ENCODE data around the gene ITGAX. TPM values are rescaled to one million over a fixed set of nuclear protein-coding genes. Genes with fewer than 3 reads are reported as not detected.
A peak's percentile ranks its signal among the peaks of the same experiment; 100 is the strongest.

ITGAX gene
- total and polyA plus RNA-seq, 4 experiments from 2014 or later = 0.09 to 6.3 (median 4.6) TPM; not detected in 1

DNA sequence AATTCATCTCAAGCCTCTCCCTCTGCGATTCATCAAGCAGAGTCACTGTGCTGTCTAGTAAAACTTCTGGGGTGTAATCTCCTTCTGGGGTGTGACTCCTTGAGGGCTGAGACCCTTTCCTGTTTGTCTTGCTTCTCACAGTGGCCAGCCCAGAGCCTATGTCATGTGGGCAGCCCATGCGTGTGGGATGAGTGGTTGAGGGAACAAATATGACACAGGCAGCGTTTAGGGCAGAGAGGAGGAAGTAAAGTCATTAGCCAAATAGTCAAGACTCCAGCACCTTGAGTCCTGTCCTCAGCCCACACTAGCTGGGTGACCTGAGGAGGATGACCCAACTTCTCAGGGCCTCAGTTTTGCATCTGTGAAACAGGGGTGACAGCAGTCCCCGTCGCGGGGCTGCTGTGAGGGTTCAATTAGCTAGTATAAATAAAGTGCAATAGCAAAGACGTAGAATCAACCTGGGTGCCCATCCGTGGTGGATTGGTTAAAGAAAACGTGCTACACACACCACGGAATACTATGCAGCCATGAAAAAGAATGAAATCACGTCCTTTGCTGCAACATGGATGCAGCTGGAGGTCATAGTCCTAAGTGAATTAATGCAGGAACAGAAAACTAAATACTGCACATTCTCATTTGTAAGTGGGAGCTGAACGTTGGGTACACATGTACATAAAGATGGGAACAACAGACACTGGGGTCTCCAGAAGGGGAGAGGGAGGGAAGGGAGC is 4.5 kb upstream of the ITGAX start:
- Histone ChIP-seq H3K9me3 (ENCODE audit: control insufficient read depth in 1 of 2, low read length in 2 of 2) (no peaks in the 10 kb centered on the region), H3K36me3 (ENCODE audit: insufficient read depth, low read length) (no peaks in the 10 kb centered on the region), H3K27ac (ENCODE audit: low read depth, low read length) (no peak overlapping the region), H3K4me1 (ENCODE audit: insufficient read depth, low read length) (peaks cover 14% of the 10 kb centered on the region), H3K27me3 (ENCODE audit: insufficient read depth, low read length) (no peaks in the 10 kb centered on the region), H3K4me3 (ENCODE audit: low read length in 2 of 2) (no peak overlapping the region)
- peaks cover 5 to 14% (median 10%) of the 10 kb centered on the region in 4 donors for H3K4me1 Mint-ChIP-seq
- intact Hi-C loops (cut with micrococcal nuclease) = no loop called here
- CTCF ChIA-PET (ENCODE audit: partially characterized antibody) = no interaction called here
- peaks cover 0 to 2% (median 0%) of the 10 kb centered on the region in 8 donors for H3K9me3 Mint-ChIP-seq
- H3K27ac Mint-ChIP-seq = peak overlapping the region in 1 of 7 donors; percentile 72
- H3K27me3 Mint-ChIP-seq = peaks cover 7 to 13% of the 10 kb centered on the region in 2 donors
- H3K36me3 Mint-ChIP-seq = no peaks in the 10 kb centered on the region
- no peak overlapping the region for H3K4me3 Mint-ChIP-seq
- POLR2A ChIA-PET (ENCODE audit: partially characterized antibody) = no interaction called here
- DNase-seq = no peak

DNA sequence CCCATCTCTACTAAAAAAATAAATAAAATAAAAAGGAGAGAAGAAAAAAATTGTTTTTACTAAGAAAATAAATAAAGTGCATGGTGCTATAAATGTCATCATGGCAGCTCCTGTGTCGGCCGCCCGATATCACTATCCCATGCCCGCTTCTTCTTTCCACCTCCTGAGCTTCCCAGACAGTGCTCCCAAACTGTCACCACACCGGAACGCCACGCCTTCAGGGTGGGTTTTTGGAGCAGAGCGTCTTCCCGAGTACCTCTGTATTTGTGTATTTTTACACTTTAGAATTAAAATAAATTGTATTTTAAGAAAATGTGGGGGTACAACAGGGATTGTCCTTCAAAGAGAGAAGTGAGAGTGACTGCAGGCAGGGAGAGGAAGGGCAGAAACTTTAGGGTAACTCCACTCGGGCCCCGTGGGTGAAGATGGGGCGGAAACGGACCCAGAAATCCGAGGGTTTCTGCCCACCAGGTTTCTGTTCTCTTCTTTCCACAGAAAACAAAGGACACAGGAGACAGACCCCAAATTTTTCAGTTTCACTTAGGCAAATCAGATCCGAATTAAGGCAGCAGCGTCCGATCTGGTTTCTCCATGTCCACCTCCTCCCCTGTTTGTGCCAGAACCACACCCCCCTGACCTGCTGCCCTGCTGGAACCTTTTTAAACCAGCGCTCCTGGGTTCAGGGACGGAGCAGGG is 3.6 kb upstream of the ITGAX start:
- H3K27ac ChIP-seq (ENCODE audit: low read depth, low read length) = no peak overlapping the region
- H3K9me3 ChIP-seq (ENCODE audit: control insufficient read depth in 1 of 2, low read length in 2 of 2) = no peaks in the 10 kb centered on the region
- no peaks in the 10 kb centered on the region for H3K36me3 ChIP-seq (ENCODE audit: insufficient read depth, low read length)
- intact Hi-C loops (cut with micrococcal nuclease) = no loop called here
- H3K27me3 Mint-ChIP-seq = peaks cover 7 to 9% of the 10 kb centered on the region in 2 donors
- H3K4me3 ChIP-seq (ENCODE audit: low read length in 2 of 2) = no peak overlapping the region
- ChIA-PET POLR2A (ENCODE audit: partially characterized antibody) (no interaction called here), CTCF (ENCODE audit: partially characterized antibody) (no interaction called here)
- peaks cover 0 to 2% (median 0%) of the 10 kb centered on the region in 8 donors for H3K9me3 Mint-ChIP-seq
- no peaks in the 10 kb centered on the region for H3K36me3 Mint-ChIP-seq
- peaks cover 16% of the 10 kb centered on the region for H3K4me1 ChIP-seq (ENCODE audit: insufficient read depth, low read length)
- no peak overlapping the region for H3K4me3 Mint-ChIP-seq
- no peak for DNase-seq
- H3K4me1 Mint-ChIP-seq = peaks cover 5 to 14% (median 10%) of the 10 kb centered on the region in 4 donors
- H3K27me3 ChIP-seq (ENCODE audit: insufficient read depth, low read length) = no peaks in the 10 kb centered on the region
- H3K27ac Mint-ChIP-seq = no peak overlapping the region

DNA sequence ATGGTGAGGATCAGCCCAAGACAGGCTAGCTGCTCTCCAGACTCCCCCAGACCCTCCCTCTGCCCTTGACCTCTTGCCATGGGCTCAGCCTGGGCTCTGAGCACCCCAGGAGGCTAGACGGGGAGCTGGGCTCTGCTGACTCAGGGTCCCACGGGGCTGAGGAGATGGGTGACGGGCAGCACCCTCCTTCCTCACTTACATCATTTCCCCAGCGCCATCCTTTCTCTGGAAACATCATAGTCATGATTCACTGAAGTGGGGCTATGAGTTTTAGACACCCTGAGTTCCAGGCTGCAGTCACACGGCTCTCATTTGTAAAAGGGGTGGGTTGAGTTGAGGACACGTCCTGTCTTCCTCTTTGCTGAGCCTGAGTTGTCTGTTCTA is 3.0 kb upstream of the ITGAX start:
- ChIA-PET CTCF (ENCODE audit: partially characterized antibody) (no interaction called here), POLR2A (ENCODE audit: partially characterized antibody) (no interaction called here)
- H3K9me3 ChIP-seq (ENCODE audit: control insufficient read depth in 1 of 2, low read length in 2 of 2) = no peaks in the 10 kb centered on the region
- H3K27me3 ChIP-seq (ENCODE audit: insufficient read depth, low read length) = no peaks in the 10 kb centered on the region
- Mint-ChIP-seq H3K9me3 (peaks cover 0 to 2% (median 0%) of the 10 kb centered on the region in 8 donors), H3K27ac (no peak overlapping the region), H3K4me3 (no peak overlapping the region), H3K36me3 (no peaks in the 10 kb centered on the region), H3K4me1 (peaks cover 5 to 14% (median 10%) of the 10 kb centered on the region in 4 donors), H3K27me3 (peaks cover 7 to 9% of the 10 kb centered on the region in 2 donors)
- intact Hi-C loops (cut with micrococcal nuclease) = no loop called here
- DNase-seq = no peak
- H3K4me3 ChIP-seq (ENCODE audit: low read length in 2 of 2) = no peak overlapping the region
- no peaks in the 10 kb centered on the region for H3K36me3 ChIP-seq (ENCODE audit: insufficient read depth, low read length)
- H3K4me1 ChIP-seq (ENCODE audit: insufficient read depth, low read length) = peaks cover 16% of the 10 kb centered on the region
- no peak overlapping the region for H3K27ac ChIP-seq (ENCODE audit: low read depth, low read length)

DNA sequence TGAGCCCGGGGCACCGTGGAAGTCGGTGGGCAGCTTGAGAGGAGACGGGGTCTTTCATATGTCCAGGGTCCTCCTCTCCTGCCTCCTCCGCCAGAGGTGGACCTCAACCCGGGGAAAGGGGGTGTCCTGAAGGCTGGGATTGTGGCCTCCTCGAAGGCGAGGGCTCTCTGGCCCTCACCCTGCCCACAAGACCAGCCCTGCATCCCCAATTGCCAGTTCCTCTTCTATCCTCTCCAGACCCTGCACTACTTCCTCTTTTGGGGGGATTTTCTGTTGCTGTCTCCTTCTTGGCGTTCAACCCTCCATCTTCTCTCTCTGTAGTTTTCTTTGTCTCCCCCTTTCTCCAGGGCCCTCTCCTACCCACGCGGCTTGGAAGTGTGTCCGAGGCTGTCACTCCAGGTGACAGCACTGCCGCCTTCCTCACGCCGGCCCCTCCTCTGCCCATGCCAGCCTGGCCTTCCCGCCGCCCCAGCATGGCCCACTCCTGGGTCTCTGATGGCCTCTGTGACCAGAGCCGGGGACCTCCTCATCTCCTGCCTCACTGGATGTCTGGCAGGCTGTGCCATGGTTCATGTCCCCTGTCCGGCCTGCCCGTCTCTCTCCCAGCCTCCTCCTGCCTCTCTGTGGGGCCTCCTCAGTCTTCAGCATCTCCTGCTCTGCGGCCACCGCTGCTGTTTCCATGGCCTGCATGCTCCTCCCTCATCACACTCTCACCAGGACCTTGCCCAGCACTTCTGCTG is 2.4 kb upstream of the ITGAX start:
- Histone ChIP-seq H3K27ac (ENCODE audit: low read depth, low read length) (no peak overlapping the region), H3K27me3 (ENCODE audit: insufficient read depth, low read length) (no peaks in the 10 kb centered on the region), H3K4me3 (ENCODE audit: low read length in 2 of 2) (no peak overlapping the region), H3K36me3 (ENCODE audit: insufficient read depth, low read length) (no peaks in the 10 kb centered on the region), H3K9me3 (ENCODE audit: control insufficient read depth in 1 of 2, low read length in 2 of 2) (no peaks in the 10 kb centered on the region), H3K4me1 (ENCODE audit: insufficient read depth, low read length) (peaks cover 16% of the 10 kb centered on the region)
- Mint-ChIP-seq H3K4me3 (no peak overlapping the region), H3K27me3 (peaks cover 7 to 9% of the 10 kb centered on the region in 2 donors), H3K9me3 (peaks cover 0 to 2% (median 0%) of the 10 kb centered on the region in 8 donors), H3K4me1 (peaks cover 7 to 15% (median 10%) of the 10 kb centered on the region in 4 donors), H3K36me3 (no peaks in the 10 kb centered on the region), H3K27ac (peak overlapping the region in 1 of 7 donors; percentile 53)
- ChIA-PET POLR2A (ENCODE audit: partially characterized antibody) (no interaction called here), CTCF (ENCODE audit: partially characterized antibody) (no interaction called here)
- no peak for DNase-seq
- intact Hi-C loops (cut with micrococcal nuclease) = no loop called here

DNA sequence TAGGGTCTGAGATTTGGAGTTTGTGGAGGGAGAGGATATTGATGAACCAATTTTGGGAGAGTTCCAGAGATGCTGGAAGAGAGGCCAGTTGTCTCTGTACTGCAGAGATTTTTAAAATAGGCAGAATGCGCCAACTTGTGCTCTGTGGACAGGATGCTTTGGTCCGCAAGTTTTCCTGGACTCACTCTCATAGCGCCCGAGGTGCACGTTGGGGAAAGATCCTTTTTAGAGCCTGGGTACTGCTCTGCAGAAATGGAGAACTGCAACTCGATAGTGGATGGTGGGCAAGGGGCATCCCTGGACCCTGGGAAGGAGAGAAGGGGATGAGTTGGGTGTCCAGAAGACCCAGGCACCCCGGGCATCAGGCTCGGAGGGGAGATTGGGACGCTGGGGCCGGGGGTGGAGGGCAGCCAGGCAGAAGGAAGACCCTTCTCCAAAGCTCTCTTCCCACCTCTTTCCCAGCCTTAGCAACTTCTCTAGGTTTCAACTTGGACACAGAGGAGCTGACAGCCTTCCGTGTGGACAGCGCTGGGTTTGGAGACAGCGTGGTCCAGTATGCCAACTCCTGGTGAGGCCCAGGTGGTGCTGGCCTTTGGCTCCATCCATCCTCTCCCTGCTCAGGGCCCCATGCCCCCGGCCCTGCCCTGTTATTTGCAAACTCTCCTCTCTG is 590 bp downstream of the ITGAX start:
- CTCF ChIA-PET (ENCODE audit: partially characterized antibody) = no interaction called here
- Histone ChIP-seq H3K27ac (ENCODE audit: low read depth, low read length) (no peak overlapping the region), H3K36me3 (ENCODE audit: insufficient read depth, low read length) (no peaks in the 10 kb centered on the region), H3K27me3 (ENCODE audit: insufficient read depth, low read length) (no peaks in the 10 kb centered on the region), H3K4me3 (ENCODE audit: low read length in 2 of 2) (no peak overlapping the region), H3K4me1 (ENCODE audit: insufficient read depth, low read length) (peaks cover 16% of the 10 kb centered on the region), H3K9me3 (ENCODE audit: control insufficient read depth in 1 of 2, low read length in 2 of 2) (no peaks in the 10 kb centered on the region)
- intact Hi-C loops (cut with micrococcal nuclease) = no loop called here
- Mint-ChIP-seq H3K27ac (peak overlapping the region in 4 of 7 donors; percentile 42 to 75 (median 52)), H3K4me1 (peaks cover 9 to 20% (median 11%) of the 10 kb centered on the region in 4 donors), H3K4me3 (no peak overlapping the region), H3K9me3 (no peaks in the 10 kb centered on the region), H3K36me3 (no peaks in the 10 kb centered on the region), H3K27me3 (peaks cover 4 to 7% of the 10 kb centered on the region in 2 donors)
- DNase-seq = no peak
- POLR2A ChIA-PET (ENCODE audit: partially characterized antibody) = no interaction called here

DNA sequence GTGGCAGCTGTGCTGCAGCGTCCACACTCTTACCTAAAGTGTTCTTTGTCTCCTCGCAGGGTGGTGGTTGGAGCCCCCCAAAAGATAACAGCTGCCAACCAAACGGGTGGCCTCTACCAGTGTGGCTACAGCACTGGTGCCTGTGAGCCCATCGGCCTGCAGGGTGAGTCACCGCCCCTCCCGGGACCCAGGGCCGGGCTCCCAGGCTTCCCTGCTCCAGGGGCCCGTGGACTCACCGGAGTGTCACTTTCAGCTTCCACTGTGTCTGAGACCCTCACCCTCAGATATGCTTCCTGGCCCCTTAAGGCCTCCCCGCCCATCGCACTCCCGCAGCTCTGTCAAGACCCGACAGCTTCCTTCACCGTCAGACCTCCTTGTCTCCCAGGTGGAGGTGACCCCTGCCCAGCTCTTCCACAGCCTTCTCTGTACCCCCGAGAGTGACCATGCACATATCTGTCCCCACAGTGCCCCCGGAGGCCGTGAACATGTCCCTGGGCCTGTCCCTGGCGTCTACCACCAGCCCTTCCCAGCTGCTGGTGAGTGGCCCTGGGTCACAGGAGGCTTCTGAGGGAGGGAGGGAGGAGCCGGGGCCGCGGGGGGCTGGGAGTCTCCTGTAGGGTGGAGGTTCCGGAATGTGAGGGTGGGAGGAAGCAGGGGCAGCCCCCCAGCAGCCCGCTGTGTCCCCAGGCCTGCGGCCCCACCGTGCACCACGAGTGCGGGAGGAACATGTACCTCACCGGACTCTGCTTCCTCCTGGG is 1.8 kb downstream of the ITGAX start:
- Mint-ChIP-seq H3K27ac (peak overlapping the region in 2 of 7 donors; percentile 64 to 66), H3K4me3 (no peak overlapping the region), H3K9me3 (no peaks in the 10 kb centered on the region), H3K36me3 (no peaks in the 10 kb centered on the region), H3K4me1 (peaks cover 9 to 20% (median 11%) of the 10 kb centered on the region in 4 donors), H3K27me3 (peaks cover 2 to 5% of the 10 kb centered on the region in 2 donors)
- Histone ChIP-seq H3K9me3 (ENCODE audit: control insufficient read depth in 1 of 2, low read length in 2 of 2) (no peaks in the 10 kb centered on the region), H3K27me3 (ENCODE audit: insufficient read depth, low read length) (no peaks in the 10 kb centered on the region), H3K4me3 (ENCODE audit: low read length in 2 of 2) (no peak overlapping the region), H3K36me3 (ENCODE audit: insufficient read depth, low read length) (no peaks in the 10 kb centered on the region), H3K27ac (ENCODE audit: low read depth, low read length) (no peak overlapping the region), H3K4me1 (ENCODE audit: insufficient read depth, low read length) (peaks cover 16% of the 10 kb centered on the region)
- no peak for DNase-seq
- ChIA-PET CTCF (ENCODE audit: partially characterized antibody) (no interaction called here), POLR2A (ENCODE audit: partially characterized antibody) (no interaction called here)
- intact Hi-C loops (cut with micrococcal nuclease) = no loop called here
